HG02970 (cell line): ENCODE measurements around the gene LYPD6.
"Not testable (repeated sequence)": the region's sequence is repeated elsewhere in the genome, so short reads cannot be mapped to it uniquely, and the experiment has no call there.

Experiments
- ATAC-seq: cut with Tn5 transposase; IDR thresholded peaks from one replicate; pipeline ENCODE4 v1.9.1; 2021; ENCODE audit warnings: mild to moderate bottlenecking, moderate library complexity, moderate number of reproducible peaks; ENCODE audit not compliant: unreplicated experiment, low FRiP score

Gene LYPD6

DNA sequence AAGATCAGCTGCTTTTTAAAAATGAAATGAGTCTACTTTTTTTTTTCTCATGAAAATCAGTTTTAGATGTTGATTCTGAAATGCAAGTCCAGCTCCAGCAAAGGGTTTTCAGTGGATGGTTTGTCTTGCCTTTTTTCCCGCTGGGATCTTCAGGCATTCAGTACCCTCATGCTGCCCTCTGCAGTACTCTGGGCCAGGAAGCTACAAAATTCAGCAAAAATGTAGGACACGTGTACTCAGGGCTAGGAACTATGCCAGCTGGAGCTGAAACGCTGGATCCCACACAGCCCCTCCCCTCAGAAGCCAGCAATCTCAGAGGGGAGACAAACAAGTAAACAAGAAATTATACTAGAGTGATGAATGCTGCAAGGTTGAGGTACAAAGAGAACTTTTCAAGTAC lies 159.9 kb downstream of the LYPD6 start:
- no peak for ATAC-seq

DNA sequence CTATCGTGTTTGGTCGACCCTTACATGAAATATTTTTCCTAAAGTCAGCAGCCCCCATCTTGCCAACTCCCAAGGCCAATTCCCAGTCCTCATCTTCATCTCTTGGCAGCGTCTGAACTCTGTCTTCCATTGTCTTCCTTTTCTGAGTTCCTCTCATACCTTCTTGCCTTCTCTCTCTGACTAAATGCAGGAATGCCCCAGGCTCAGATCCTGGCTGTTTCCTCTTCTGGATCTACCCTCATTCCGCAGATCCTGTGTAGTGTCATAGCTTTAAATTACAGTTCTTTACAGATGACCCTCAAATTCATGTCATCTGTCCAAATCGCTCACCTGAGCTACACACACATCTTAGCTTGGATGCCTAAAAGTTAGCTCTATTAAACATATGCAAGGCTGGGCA lies 162.5 kb downstream of the LYPD6 start:
- no peak for ATAC-seq

DNA sequence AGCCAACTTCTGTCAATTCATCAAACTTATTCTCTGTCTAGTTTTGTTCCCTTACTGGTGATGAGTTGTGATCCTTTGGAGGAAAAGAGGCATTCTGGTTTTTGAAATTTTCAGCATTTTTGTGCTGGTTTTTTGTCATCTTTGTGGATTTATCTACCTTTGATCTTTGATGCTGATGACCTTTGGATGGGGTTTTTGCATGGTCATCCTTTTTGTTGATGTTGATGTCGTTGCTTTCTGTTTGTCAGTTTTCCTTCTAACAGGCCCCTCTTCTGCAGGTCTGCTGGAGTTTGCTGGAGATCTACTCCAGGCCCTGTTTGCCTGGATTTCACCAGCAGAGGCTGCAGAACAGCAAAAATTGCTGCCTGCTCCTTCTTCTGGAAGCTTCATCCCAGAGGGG lies 168.8 kb downstream of the LYPD6 start:
- not testable (repeated sequence) for ATAC-seq

DNA sequence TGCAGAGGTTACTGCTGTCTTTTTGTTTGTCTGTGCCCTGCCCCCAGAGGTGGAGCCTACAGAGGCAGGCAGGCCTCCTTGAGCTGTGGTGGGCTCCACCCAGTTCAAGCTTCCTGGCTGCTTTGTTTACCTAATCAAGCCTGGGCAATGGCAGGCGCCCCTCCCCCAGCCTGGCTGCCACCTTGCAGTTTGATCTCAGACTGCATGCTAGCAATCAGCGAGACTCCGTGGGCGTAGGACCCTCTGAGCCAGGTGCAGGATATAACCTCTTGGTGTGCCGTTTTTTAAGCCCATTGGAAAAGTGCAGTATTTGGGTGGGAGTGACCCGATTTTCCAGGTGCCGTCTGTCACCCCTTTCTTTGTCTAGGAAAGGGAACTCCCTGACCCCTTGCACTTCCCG lies 176.4 kb downstream of the LYPD6 start:
- not testable (repeated sequence) for ATAC-seq

DNA sequence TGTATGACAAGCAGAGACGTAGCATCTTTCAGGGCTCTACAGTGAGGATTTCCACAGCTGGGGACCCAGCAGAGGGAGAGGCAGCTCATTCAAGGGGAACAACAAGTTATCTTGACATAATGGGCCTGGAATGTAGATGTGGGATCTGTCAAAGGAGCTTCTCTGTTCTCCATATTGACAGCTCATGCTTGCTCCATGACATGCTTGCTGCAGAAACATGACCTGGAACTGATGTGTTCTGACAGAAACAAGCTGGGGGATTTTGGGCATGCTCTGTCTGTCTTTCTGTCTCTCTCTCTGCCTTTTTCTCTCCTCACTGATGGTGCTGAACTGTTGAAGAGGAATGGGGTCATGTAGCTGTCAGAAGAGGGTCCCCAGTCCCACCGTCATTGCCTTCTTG lies 177.6 kb downstream of the LYPD6 start:
- no peak for ATAC-seq

DNA sequence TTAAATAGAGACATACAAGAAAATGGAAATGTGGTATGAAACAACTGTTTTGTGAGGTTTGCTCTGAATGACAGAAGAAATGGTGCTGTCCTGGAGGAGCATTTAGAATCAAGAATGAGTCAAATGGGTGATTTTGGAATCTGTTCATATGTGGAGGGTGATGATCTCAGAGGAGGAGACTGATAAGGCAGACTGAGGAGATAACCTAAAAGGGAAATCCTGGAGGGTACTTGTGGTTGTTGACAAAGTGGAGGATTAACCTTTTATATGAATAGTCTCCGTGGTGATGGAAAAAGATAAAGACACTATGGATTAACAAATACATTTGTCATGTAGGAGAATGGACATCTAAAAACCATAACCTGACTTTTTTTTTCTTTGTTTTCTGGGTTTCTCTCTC lies 183.1 kb downstream of the LYPD6 start:
- ATAC-seq = no peak
